HG03469 (cell line): ENCODE data around the gene CEP350.
A peak's percentile ranks its signal among the peaks of the same experiment; 100 is the strongest.

Experiments
- ATAC-seq: cut with Tn5 transposase; IDR thresholded peaks from one replicate; pipeline ENCODE4 v1.9.1; 2021; ENCODE audit warnings: mild to moderate bottlenecking, moderate library complexity, moderate number of reproducible peaks; ENCODE audit not compliant: unreplicated experiment

CEP350 gene

GRCh38 chr1:179954493-179955286 lies at the start of gene CEP350:
Gene CEP350, plus strand, starts transcription at chr1:179954810. Its CDS starts 31,372 bp downstream, at chr1:179986182.
- peak; percentile 88 for ATAC-seq

- ATAC-seq = no peak
Observed at GRCh38 chr1:179910934-179911333, 43.7 kb upstream of the CEP350 start.

- ATAC-seq = no peak
Observed at GRCh38 chr1:179911812-179912211, 42.8 kb upstream of the CEP350 start.

GRCh38 chr1:179917601-179918429 lies 36.8 kb upstream of the CEP350 start:
- ATAC-seq = no peak

- no peak for ATAC-seq
Observed at GRCh38 chr1:179921472-179921871, 33.1 kb upstream of the CEP350 start.

GRCh38 chr1:179921981-179922872 lies 32.4 kb upstream of the CEP350 start:
- no peak for ATAC-seq

- ATAC-seq = no peak
Observed at GRCh38 chr1:179923029-179923428, 31.6 kb upstream of the CEP350 start.

GRCh38 chr1:179924268-179924667 lies 30.3 kb upstream of the CEP350 start:
- no peak for ATAC-seq

GRCh38 chr1:179925302-179925701 lies 29.3 kb upstream of the CEP350 start:
- no peak for ATAC-seq

- ATAC-seq = no peak
Observed at GRCh38 chr1:179925922-179926849, 28.4 kb upstream of the CEP350 start.

GRCh38 chr1:179926850-179927205 lies 27.8 kb upstream of the CEP350 start:
- ATAC-seq = no peak

GRCh38 chr1:179929955-179930798 lies 24.4 kb upstream of the CEP350 start:
- ATAC-seq = no peak

GRCh38 chr1:179930867-179931266 lies 23.7 kb upstream of the CEP350 start:
- ATAC-seq = no peak

- ATAC-seq = no peak
Observed at GRCh38 chr1:179933219-179933618, 21.4 kb upstream of the CEP350 start.

- ATAC-seq = no peak
Observed at GRCh38 chr1:179935909-179936496, 18.6 kb upstream of the CEP350 start.

GRCh38 chr1:179937668-179938254 lies 16.8 kb upstream of the CEP350 start:
- no peak for ATAC-seq

- no peak for ATAC-seq
Observed at GRCh38 chr1:179938752-179939151, 15.9 kb upstream of the CEP350 start.

- no peak for ATAC-seq
Observed at GRCh38 chr1:179939941-179940340, 14.7 kb upstream of the CEP350 start.
